GM18502 (cell line): ENCODE measurements around the gene CNTLN.
"Not testable (repeated sequence)": the region's sequence is repeated elsewhere in the genome, so short reads cannot be mapped to it uniquely, and the experiment has no call there.

ENCODE experiments used
- ATAC-seq: cut with Tn5 transposase; IDR thresholded peaks from one replicate; pipeline ENCODE4 v1.9.1; 2021; ENCODE audit warnings: mild to moderate bottlenecking; ENCODE audit not compliant: unreplicated experiment, poor library complexity

The CNTLN gene

GRCh38 chr9:17177496-17177895 lies 42.7 kb downstream of the CNTLN start:
- ATAC-seq, result not testable (repeated sequence)

- ATAC-seq, result no peak
Measured at GRCh38 chr9:17185481-17186029, 50.7 kb downstream of the CNTLN start.

- ATAC-seq, result no peak
Measured at GRCh38 chr9:17191082-17191481, 56.2 kb downstream of the CNTLN start.

GRCh38 chr9:17204611-17205152 lies 69.8 kb downstream of the CNTLN start:
- ATAC-seq, result no peak

GRCh38 chr9:17216011-17216410 lies 81.2 kb downstream of the CNTLN start:
- ATAC-seq, result no peak

- no peak for ATAC-seq
Measured at GRCh38 chr9:17216646-17217045, 81.8 kb downstream of the CNTLN start.

- ATAC-seq, result no peak
Measured at GRCh38 chr9:17217272-17217671, 82.4 kb downstream of the CNTLN start.

- ATAC-seq, result no peak
Measured at GRCh38 chr9:17219261-17219660, 84.4 kb downstream of the CNTLN start.

- no peak for ATAC-seq
Measured at GRCh38 chr9:17222932-17223331, 88.1 kb downstream of the CNTLN start.

- ATAC-seq, result no peak
Measured at GRCh38 chr9:17225407-17225806, 90.6 kb downstream of the CNTLN start.

GRCh38 chr9:17229945-17230560 lies 95.2 kb downstream of the CNTLN start:
- ATAC-seq, result no peak

GRCh38 chr9:17230646-17231045 lies 95.8 kb downstream of the CNTLN start:
- no peak for ATAC-seq

- ATAC-seq, result no peak
Measured at GRCh38 chr9:17236147-17236546, 101.3 kb downstream of the CNTLN start.

- ATAC-seq, result no peak
Measured at GRCh38 chr9:17246770-17247169, 111.9 kb downstream of the CNTLN start.

- no peak for ATAC-seq
Measured at GRCh38 chr9:17251100-17251499, 116.3 kb downstream of the CNTLN start.

GRCh38 chr9:17268531-17269188 lies 133.8 kb downstream of the CNTLN start:
- ATAC-seq, result not testable (repeated sequence)

GRCh38 chr9:17269799-17270198 lies 135.0 kb downstream of the CNTLN start:
- ATAC-seq, result no peak

- no peak for ATAC-seq
Measured at GRCh38 chr9:17272536-17272935, 137.7 kb downstream of the CNTLN start.

GRCh38 chr9:17280350-17281012 lies 145.6 kb downstream of the CNTLN start:
- ATAC-seq, result no peak

- not testable (repeated sequence) for ATAC-seq
Measured at GRCh38 chr9:17290673-17291072, 155.8 kb downstream of the CNTLN start.

GRCh38 chr9:17291766-17292165 lies 156.9 kb downstream of the CNTLN start:
- no peak for ATAC-seq
